HUES6 (cell line): ENCODE measurements around the gene PHACTR1.

Source experiments
- H3K27ac ChIP-seq: 2 replicates; pipeline ENCODE4 v1.7.0; 2013; ENCODE audit warnings: low read depth, mild to moderate bottlenecking, low read length, inconsistent platforms
- H3K27me3 ChIP-seq: 2 replicates; pipeline ENCODE4 v1.6.1; 2013; ENCODE audit warnings: low read length; ENCODE audit not compliant: control insufficient read depth, insufficient read depth
- H3K36me3 ChIP-seq: 2 replicates; pipeline ENCODE4 v1.6.1; 2013; ENCODE audit warnings: low read length; ENCODE audit not compliant: control insufficient read depth, insufficient read depth
- H3K4me1 ChIP-seq: 2 replicates; pipeline ENCODE4 v1.6.1; 2013; ENCODE audit warnings: low read length; ENCODE audit not compliant: control insufficient read depth, insufficient read depth
- H3K4me3 ChIP-seq: 2 replicates; pipeline ENCODE4 v1.5.1; 2013; ENCODE audit warnings: low read depth, low read length
- H3K9ac ChIP-seq: one replicate; pipeline ENCODE4 v1.6.1; 2013; ENCODE audit warnings: mild to moderate bottlenecking, low read length
- H3K9me3 ChIP-seq: 2 replicates; pipeline ENCODE4 v1.6.1; 2013; ENCODE audit warnings: low read depth, low read length; ENCODE audit not compliant: control insufficient read depth, insufficient read depth

Gene PHACTR1

DNA sequence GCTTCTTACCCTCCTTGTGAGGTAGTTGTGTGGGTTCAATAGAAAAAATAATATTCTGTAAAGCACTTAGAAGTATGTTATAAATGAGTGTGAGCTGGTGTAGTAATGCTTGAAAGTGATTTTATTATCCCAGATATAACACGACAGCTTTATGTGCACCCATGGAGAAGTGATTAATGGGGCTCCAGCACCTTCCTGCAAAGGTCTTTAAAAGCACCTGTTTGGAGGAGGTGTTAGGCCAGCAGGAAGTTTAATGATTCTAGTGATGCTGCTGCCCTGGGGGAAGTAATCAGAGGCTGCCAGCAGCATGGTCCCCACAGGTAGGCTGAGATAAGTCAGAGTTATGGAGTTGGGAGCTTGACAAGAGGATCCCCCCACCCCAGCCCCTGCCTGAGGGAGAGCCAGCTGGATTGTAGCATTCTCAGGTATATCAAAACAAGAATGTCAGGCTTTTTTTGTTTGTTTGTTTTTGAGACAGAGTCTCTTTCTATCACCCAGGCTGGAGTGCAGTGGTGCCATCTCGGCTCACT lies 166.3 kb downstream of the PHACTR1 start:
- Histone ChIP-seq H3K4me1 (peaks cover 18% of the 10 kb centered on the region; the same call in 1 of the 2 replicates), H3K4me3 (no peak overlapping the region), H3K27me3 (no peaks in the 10 kb centered on the region), H3K27ac (no peak overlapping the region), H3K36me3 (no peaks in the 10 kb centered on the region), H3K9ac (no peak overlapping the region), H3K9me3 (no peaks in the 10 kb centered on the region)

DNA sequence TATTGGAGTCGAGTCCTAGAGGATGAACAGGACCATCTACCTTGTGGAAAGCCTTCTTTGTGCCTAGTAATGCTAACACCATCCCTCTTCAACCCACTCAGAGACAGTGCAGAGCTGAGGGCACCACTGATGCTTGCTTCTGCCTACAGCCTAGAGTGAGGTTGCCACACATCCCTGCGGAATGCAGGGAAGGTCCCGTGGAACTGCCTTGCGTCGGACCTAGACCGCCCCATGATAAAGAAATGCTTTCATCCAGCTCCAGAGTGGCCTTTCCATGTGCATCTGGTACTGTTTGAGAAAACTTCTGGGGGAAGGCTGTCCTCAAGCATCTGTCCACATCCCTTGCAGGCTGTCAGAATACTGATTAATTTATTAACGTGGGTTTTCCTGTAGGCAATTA lies 168.4 kb downstream of the PHACTR1 start:
- Histone ChIP-seq H3K27ac (no peak overlapping the region), H3K9ac (no peak overlapping the region), H3K9me3 (peaks cover 10% of the 10 kb centered on the region), H3K4me1 (peaks cover 18% of the 10 kb centered on the region; the same call in 1 of the 2 replicates), H3K4me3 (no peak overlapping the region), H3K36me3 (no peaks in the 10 kb centered on the region), H3K27me3 (no peaks in the 10 kb centered on the region)

DNA sequence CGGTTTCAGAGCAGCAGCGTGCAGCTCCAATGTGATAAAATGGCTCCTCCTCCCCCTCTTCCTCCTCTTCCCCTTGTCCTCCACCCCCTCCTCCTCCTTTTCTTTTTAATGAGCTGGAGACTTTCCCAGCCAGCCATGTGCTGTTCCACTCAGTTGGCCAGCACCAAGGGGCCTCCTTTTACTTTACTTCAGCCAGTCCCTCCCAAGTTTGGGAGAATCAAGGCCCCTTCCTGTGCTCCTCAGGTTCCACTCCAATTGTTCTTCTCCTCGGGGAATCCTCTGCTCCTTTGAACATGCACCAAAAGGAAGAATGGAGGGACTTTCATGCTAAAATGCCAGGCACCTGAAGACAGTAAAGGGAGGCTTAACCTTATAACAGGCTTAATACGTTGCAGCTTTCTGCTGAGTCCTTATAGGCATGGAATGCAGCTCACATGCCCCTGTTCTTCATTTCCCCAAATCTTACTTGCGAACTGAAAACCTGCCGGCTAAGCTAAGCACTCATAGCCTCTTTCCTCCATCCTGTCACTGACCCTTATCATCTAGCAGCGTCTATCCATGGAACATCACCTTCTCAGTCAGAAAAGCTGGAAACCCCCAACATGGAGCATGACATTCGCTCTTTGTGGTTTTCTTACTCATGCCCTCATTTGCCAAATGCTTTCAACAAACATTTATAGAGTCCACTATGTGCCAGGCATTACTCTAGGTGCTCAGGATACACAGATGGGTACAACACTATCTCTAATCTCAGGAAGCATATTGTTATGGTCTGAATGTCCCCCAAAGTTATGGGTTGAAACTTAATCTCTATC lies 170.6 kb downstream of the PHACTR1 start:
- Histone ChIP-seq H3K9me3 (peaks cover 22% of the 10 kb centered on the region), H3K27ac (no peak overlapping the region; the same call in 1 of the 2 replicates), H3K9ac (peak overlapping the region; percentile 13), H3K4me1 (peaks cover 13% of the 10 kb centered on the region; the same call in 1 of the 2 replicates), H3K4me3 (no peak overlapping the region), H3K36me3 (no peaks in the 10 kb centered on the region), H3K27me3 (no peaks in the 10 kb centered on the region)

DNA sequence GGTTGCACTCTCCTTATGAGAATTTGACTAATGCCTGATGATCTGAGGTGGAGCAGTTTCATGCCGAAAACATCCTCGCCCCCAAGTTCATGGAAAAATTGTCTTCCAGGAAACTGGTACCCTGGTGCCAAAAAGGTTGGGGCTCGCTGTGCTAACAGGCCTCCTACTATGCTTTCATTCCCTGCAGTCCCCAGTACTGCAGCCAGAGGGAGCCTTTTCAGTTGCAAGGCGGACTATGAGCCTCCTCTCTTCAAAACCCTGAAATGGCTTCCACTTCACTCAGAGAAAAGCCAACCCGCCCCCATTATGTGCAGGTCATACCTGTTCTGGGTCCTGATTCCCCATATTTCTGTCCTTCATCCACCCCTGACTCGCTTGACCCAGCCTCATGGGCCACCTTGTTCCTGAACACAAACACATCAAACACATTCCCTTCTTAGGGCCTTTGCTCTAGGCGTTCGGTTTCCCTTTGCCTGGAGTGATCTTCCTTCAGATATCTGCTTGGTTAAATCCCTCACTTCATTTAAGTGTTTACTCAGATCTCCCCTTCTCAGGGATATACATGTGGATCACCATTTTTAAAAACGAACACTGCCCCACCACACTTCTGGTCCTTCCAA lies 173.7 kb downstream of the PHACTR1 start:
- H3K4me3 ChIP-seq = no peak overlapping the region
- no peaks in the 10 kb centered on the region for H3K36me3 ChIP-seq
- peaks cover 22% of the 10 kb centered on the region for H3K9me3 ChIP-seq
- peaks cover 16% of the 10 kb centered on the region; the same call in 1 of the 2 replicates for H3K4me1 ChIP-seq
- H3K27ac ChIP-seq = no peak overlapping the region
- no peaks in the 10 kb centered on the region for H3K27me3 ChIP-seq
- no peak overlapping the region for H3K9ac ChIP-seq

DNA sequence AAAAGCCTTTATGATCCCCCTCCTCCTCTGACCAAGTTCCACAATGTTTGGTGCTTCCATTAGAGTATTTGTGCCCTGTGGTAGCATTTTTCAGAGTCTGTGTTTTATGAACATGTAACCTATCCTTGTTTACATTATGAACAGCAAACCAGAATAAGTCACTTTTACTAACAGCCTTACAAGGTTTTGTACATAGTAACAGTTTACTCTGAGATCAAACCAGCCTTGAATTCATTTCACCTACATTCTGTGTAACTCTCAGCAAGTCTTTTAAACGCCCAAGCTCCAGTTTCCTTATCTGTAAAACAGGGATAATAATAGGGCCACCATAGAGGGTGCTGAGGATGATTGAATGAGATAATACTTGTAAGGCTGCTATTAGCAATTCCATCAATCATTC lies 175.0 kb downstream of the PHACTR1 start:
- Histone ChIP-seq H3K4me3 (no peak overlapping the region), H3K9me3 (peaks cover 22% of the 10 kb centered on the region), H3K4me1 (peaks cover 12% of the 10 kb centered on the region; the same call in 1 of the 2 replicates), H3K27ac (no peak overlapping the region), H3K27me3 (no peaks in the 10 kb centered on the region), H3K9ac (no peak overlapping the region), H3K36me3 (no peaks in the 10 kb centered on the region)

DNA sequence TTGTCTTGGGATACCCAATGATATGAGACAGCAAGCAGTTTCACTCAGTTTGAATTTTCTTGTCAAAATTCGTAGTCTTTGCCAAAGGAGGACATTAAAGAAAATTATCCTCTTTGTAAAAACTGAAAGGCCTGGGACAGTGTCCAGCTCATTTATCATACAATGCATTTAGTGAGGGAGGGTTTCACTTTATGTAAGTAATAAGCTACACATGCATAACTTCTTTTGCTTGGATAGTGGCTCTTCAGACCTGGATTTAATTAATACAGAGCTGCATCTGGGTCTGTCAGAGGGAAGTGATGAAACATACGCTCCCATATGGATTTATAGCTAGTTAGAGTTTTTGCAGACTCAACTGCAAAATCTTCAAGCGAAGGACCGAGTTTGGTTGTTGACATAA lies 175.6 kb downstream of the PHACTR1 start:
- Histone ChIP-seq H3K4me1 (peaks cover 8% of the 10 kb centered on the region; the same call in 1 of the 2 replicates), H3K36me3 (no peaks in the 10 kb centered on the region), H3K27me3 (no peaks in the 10 kb centered on the region), H3K4me3 (no peak overlapping the region), H3K9me3 (peaks cover 22% of the 10 kb centered on the region), H3K27ac (no peak overlapping the region), H3K9ac (no peak overlapping the region)

DNA sequence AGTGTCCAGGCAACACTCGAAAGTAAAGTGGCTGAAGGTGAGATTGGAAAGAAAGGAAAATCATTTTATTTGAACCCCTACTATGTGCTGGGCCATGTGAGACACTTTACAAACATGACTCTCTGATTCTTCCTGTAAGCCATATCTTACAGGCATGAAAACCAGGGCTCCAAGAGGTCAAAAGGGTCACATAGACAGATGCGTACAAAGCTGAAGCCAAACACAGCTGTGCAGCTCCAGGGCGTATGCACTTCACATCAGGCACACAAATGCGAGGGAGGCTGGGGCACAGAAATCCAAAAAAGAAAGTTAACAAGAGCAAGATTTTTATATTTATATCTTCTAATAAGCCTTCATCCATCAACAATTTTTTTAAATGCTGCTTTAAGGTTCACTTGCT lies 176.5 kb downstream of the PHACTR1 start:
- H3K4me1 ChIP-seq = peaks cover 3% of the 10 kb centered on the region; the same call in 1 of the 2 replicates
- no peak overlapping the region for H3K4me3 ChIP-seq
- no peak overlapping the region for H3K9ac ChIP-seq
- H3K27ac ChIP-seq = no peak overlapping the region
- no peaks in the 10 kb centered on the region for H3K27me3 ChIP-seq
- peaks cover 20% of the 10 kb centered on the region for H3K9me3 ChIP-seq
- H3K36me3 ChIP-seq = no peaks in the 10 kb centered on the region

DNA sequence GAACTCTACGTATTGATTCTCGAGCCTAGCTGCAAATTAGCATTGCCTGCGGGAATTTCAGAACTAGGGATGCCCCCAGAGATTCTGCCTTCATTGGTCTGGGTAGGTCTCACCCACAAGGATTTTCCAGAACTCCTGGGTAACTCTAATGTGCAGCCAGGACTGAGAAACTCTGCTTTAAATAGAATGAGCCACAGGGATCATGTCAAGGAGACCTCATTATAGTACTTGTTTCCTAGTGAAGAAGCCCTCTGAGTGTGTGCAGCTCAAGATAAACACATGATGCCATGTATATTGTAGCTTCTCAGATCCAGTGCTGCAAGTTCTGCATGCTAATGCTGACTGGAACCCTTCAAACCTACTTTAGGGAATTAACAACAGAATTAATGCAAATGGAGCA lies 179.2 kb downstream of the PHACTR1 start:
- H3K27me3 ChIP-seq = no peaks in the 10 kb centered on the region
- H3K9ac ChIP-seq = no peak overlapping the region
- no peak overlapping the region for H3K27ac ChIP-seq
- no peaks in the 10 kb centered on the region for H3K36me3 ChIP-seq
- H3K4me1 ChIP-seq = peaks cover 3% of the 10 kb centered on the region; the same call in 1 of the 2 replicates
- H3K4me3 ChIP-seq = no peak overlapping the region
- H3K9me3 ChIP-seq = peaks cover 6% of the 10 kb centered on the region; the same call in 1 of the 2 replicates

DNA sequence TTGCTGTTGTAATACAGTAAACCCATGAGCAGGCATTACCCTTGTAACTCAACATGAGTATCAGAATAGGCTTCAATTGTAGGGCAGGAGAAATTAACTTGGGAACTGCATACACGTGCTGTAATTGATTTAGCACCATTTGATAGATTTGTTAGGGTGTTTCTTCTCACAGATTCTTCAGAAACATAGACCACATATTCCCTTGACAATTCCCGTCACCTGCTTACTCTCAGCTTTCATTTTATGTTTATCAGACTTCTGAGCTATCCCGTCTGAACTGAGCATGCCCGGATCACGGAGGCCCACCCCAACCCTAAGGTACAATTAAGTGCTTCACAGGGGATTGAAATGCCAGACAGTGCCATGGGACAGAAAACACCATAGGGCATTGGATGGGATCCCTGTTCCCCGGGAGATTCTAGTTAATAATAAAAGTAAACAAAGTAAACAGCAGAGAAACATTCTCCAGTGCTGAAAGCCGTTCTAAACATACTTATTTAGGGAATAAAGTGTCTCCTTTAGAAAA lies 179.7 kb downstream of the PHACTR1 start:
- Histone ChIP-seq H3K27me3 (no peaks in the 10 kb centered on the region), H3K9me3 (peaks cover 6% of the 10 kb centered on the region; the same call in 1 of the 2 replicates), H3K9ac (no peak overlapping the region), H3K4me3 (no peak overlapping the region), H3K36me3 (no peaks in the 10 kb centered on the region), H3K27ac (no peak overlapping the region), H3K4me1 (peaks cover 3% of the 10 kb centered on the region; the same call in 1 of the 2 replicates)

DNA sequence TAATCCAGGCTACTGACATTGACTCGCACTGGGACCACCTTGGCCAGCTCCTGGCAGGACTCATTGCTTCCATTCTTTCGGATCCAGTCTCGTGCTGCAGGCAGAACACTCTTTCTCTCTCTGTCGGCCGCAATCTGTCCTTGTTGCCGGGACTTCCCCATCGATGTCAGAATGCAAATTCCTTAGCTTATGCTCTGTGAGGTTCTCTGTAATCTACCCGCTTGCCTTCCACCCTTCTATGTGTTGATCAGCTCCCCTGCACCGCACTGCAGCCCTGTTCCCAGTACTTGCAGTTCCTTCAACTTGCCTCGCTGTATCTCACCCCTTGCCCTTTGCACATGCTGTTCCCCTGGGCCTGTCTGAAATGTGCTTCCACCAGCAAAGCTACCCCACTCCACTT lies 182.0 kb downstream of the PHACTR1 start:
- Histone ChIP-seq H3K27me3 (no peaks in the 10 kb centered on the region), H3K9ac (no peak overlapping the region), H3K27ac (no peak overlapping the region), H3K4me3 (no peak overlapping the region), H3K4me1 (peaks cover 2% of the 10 kb centered on the region; the same call in 1 of the 2 replicates), H3K9me3 (no peaks in the 10 kb centered on the region), H3K36me3 (no peaks in the 10 kb centered on the region)
